Stimulated activated CD4-positive, alpha-beta T cell treated with anti-CD3 and anti-CD28 coated beads, TNF-alpha, amount 100 ng/mL, for 1 hour (primary cell): ENCODE results near the gene SLC8B1.
"Not testable (repeated sequence)": the region's sequence is repeated elsewhere in the genome, so short reads cannot be mapped to it uniquely, and the experiment has no call there.

Experiments used
- DNase-seq, 3 donors: peaks; one replicate each; pipeline ENCODE4 v3.0.0-alpha.2; 2020; ENCODE audit warnings: low read depth in 3 of 3, low spot score in 1 of 3

SLC8B1 gene

DNA sequence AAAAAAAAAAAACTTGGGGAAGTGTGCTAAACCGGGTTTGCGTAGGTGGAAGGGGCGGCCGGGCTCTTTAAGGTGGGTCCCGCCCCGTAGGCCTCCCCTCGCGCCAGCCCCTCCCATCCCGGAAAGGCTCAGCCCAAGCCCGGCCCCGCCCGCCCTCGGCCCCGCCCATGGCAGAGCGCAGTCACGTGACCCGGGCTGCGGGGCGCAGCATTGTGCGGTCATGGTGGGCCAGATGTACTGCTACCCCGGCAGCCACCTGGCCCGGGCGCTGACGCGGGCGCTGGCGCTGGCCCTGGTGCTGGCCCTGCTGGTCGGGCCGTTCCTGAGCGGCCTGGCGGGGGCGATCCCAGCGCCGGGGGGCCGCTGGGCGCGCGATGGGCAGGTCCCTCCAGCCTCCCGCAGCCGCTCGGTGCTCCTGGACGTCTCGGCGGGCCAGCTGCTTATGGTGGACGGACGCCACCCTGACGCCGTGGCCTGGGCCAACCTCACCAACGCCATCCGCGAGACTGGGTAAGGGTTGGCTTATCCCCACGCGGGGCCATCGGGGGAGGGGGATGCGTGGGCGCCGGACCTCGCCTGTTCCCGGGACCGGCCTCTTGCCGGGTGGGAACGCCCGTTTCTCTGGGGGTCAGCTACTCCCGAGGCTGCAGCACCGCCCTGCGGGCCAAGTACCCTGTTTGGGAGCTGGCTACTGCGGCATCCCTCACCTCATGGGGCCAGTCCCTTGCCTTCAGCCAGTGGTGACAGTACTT is 23.6 kb upstream of the SLC8B1 start, which contains the start of gene PLBD2:
TSS of gene PLBD2 (plus strand) at position 207 of the 752 bp plus-strand sequence. CDS start at position 221, 14 bp downstream.
- peak; percentile 88 to 92 (median 90) for DNase-seq

DNA sequence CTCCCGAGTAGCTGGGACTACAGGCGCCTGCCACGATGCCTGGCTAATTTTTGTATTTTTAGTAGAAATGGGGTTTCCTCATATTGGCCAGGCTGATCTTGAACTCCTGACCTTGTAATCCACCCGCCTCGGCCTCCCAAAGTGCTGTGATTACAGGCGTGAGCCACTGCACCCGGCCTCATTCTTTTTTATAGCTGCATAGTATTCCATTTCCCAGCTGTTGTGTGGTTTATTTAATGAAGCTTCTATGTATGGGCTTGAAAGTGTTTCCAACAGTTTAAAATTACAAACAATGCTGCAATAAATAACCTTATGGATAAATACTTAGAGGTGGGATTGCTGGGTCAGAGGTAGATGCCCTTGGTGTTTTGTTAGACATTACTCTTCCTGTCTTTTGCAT is 19.3 kb upstream of the SLC8B1 start:
- DNase-seq: not testable (repeated sequence)

DNA sequence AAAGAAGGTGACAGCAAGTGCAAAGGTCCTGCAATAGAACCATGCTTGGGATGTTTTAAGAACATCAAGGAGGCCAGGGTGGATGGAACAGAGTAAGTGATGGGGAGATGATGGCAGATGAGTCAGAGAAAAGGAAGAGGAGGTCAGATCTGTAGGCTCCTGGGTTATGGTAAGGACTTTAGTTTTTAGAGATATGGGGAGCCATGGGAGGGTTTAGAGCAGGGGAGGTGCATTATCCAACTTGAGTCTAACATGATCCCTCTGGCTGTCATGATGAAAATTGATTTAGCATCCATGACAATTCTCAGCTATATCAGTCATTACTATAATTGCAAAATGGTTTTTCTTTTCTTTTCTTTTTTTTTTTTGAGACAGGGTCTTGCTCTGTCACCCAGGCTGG is 16.2 kb upstream of the SLC8B1 start:
- no peak for DNase-seq

DNA sequence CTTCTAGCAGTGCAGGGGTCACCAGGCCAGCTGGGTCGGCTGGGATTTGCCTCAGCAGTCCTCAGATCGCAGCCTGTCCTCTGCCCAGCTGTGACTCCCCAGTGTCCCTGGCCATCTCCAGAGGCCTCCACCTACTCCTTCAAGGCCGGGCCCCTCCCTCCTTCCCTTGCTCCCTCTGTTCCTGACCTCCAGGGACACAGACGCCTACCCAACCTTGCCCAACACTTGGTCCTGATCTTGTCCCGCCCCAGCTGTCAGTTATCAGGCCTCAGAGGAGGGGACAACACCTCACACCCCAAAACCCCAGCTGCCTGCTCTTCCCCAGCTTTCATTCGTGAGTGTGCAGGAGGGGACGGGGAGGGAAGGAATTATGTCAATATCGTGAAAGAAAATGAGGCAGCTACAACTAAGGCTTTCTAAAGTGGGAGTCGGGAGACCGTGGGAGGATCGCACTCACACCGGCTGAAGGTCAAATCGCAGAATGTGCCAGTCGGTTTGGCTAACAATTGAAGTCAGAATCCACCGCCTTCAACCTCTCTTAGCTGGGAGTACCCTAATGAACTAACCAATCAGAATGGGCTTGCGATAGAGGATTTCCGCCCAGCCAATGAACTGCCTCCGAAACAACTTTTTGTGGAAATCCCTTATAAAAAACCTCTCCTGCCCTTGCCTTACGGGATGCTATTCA is 14.1 kb upstream of the SLC8B1 start:
- DNase-seq: no peak

DNA sequence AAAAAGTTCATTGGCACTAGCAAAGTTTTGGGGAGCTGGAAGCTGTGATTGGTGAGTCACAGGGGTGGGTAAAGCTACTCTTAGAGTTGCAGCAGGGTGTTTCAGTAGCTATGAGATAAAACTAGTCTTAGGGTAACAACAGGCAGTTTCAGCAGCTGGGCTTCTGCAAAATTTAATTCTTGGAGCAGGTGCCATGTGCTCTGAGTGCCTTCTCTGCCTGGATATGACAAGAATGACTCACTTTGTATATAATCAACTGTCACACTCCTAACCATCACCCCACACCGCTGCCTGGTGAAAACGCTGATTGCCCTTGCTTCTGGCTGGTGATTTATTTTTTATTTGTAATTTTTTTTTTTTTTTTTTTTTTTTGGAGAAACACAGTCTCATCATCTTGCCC is 13.0 kb upstream of the SLC8B1 start:
- DNase-seq: no peak

DNA sequence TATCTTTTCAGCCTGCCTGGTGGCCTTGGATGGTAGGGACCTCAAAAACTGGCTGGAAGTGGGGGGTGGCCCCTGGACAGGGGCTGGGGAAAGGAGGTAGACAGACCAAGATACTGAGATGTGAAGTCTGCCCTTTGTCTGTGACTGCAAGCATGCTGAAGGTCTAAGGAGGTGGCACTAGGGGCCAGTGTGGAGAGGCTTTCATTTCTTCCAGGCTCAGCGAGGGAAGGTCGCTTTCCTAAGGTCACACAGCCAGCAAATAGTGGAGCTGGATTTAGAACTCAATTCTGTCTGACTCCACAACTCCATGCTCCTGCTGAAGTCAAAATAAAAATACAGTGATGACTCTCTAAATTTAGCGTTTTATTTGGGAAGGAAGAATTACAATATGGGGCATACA is 12.2 kb upstream of the SLC8B1 start:
- no peak for DNase-seq

DNA sequence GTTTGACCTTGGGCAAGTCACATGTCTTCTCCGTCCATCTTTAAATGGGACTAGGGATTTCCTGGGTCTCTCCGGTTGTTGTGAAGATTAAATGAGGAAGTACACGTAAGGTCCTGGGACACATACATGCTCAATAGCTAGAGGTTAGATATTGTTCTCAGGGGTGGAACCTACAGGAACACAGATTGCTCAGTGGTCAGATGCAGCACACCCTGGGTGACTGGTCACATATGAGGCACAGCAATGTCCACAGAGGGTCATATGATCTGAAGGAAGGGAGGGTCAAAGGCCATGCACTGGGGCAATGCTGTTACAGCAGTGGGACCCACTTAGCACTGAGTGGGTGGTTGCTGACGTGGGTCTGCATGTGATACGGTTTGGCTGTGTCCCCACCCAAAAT is 11.4 kb upstream of the SLC8B1 start:
- DNase-seq: no peak

DNA sequence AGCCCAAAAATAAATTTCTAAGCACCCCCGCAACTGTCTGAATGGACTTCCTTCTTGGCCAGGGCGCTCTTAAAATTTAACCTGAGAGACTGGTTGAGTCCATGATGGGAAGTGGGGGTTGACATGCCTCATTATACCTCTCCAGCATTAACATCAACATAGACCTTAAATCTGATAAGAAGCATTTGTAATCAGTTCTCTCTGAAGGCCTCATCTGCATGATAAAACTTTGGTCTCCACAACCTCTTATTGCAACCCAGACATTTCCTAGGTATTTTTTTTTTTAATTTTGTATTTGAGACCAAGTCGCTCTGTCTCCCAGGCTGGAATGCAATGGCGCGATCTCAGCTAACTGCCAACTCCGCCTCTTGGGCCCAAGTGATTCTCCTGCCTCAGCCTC is 10.4 kb upstream of the SLC8B1 start:
- DNase-seq: no peak

DNA sequence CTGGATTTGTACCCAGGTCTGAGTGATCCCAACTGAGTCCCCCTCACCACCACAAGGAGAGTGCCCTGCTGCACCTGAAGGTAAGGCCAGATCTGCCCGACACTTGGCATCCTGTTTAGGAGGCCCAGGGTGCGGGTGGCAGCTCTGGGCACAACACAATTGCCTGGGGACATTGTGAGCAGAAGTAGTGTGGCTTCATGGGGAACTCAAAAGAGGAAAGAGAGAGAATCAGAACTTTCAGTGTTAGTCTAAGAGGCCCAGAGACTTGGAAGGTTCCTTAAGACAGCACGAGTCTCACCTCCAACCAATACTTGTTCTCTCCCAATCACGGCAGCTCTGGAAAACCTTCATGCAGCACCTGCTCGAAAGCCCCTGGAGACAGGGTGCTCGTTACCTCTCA is 6.6 kb upstream of the SLC8B1 start:
- DNase-seq: no peak

DNA sequence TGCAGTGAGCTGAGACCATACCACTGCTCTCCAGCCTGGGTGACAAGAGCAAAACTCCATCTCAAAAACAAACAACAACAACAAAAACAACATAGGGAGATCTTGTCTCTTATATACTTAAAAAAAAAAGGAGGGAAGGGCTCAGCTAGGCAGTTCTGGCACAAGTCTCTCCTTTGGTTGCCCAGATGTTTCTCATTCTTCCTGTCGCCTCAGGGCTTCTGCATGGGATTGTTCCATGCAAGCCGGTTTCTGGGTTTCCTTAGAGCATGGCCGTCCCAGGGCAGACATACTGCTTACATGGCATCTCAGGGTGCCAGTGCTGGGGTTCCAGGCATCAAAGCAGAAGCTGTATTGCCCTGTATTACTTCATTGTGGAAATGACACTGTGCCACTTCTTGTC is 5.2 kb upstream of the SLC8B1 start:
- DNase-seq: no peak

DNA sequence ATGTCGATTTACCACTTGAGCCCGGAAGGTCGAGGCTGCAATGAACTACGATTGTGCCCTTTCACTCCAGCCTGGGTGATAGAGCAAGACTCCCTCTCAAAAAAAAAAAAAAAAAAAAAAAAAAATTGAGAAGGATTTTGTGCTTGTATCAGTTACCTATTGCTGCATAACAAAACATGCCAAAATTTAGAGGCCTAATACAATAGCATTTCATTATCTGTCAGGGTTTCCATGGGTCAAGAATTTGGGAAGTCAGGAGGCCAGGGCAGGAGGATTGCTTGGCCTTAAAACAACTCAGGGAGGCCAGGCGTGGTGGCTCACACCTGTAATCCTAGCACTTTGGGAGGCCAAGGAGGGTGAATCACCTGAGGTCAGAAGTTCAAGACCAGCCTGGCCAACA is 4.6 kb upstream of the SLC8B1 start:
- no peak for DNase-seq

DNA sequence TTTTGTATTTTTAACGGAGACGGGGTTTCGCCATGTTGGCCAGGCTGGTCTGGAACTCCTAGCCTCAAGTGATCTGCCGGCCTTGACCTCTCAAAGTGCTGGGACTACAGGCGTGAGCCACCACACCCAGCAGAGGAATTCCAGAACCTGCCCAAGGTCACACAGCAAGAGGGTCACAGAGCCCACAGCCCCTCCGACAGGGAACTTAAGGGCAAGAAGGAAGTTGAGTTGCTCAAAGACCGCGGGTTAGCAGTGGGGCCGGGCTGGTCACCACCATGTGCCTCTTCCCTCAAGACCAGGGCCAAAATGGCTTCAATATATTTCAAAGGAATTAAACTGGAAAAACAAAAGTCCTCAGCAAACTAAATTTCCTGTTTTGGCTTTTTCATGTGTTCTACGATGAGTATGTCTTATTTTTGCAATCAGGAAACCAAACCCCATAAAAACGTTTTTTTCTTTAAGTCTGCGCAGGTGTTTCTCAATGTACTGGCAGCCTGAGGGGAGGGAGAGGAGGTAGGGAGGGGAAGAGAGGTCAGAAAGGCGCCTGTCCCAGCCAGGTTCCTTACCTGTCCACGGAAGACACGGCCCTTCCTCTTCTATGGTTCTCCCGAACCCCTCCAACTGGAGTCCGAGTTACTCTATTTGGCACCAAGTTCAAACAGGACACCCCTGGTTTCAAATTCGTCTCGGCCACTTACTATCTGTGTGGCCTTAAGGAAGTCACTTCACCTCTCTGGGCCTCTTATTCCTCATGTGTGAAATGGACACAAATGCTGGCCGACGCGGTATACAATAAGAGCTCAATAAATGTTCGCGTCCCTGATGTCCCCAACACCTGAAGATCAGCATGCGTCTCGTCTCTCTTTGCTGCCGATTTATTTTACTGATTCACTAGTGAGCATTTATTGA is 778 bp downstream of the SLC8B1 start:
- no peak for DNase-seq

DNA sequence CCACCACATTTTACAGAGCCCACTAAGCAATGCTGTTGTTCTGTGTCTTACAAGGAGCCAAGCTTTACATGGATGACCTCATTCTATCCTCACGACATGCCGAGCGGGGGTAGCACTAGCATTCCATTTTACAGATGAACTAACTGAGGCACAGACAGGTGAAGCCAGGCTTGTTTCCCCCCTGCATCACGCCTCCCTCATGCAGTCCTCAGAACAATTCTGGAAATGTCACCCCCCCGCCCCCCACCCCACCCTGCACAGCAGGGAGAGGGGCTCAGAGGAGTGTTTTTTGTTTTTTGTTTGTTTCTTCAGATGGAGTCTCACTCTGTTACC is 1.5 kb downstream of the SLC8B1 start:
- no peak for DNase-seq

DNA sequence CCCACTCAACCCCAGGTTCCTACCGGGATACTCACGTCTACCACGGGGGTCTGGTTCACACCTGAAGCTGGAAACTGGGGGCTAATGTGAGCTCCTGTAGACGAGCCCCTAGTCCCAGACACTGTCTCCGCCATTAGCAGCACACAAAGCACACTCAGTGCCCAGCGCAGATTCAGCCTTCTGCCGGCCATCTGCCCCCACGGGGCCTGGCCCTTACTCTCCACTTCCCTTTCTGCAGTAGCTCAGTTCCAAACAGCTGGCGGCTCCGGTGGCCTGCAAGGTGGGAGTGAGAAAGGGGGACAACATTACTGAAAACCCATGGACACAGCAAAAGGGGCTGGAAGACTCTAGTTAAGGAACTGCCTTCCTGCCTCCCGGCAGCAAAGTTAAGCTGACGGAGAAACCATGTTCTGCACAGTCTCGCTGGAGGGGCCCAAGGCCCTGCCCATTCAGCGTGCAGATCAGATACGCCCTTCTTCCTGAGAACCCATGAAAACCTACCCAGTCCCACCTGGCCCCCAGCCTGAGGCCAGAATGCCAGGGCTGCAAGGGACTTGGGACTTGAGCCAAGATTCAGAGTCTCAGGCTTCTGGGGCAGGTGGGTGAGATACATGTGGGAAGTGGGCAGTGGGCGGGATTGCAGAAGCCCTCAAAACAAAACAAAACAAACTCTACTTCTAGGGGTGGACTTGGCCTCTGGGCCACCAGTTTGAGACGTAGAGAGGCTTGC is 2.1 kb downstream of the SLC8B1 start:
- no peak for DNase-seq

DNA sequence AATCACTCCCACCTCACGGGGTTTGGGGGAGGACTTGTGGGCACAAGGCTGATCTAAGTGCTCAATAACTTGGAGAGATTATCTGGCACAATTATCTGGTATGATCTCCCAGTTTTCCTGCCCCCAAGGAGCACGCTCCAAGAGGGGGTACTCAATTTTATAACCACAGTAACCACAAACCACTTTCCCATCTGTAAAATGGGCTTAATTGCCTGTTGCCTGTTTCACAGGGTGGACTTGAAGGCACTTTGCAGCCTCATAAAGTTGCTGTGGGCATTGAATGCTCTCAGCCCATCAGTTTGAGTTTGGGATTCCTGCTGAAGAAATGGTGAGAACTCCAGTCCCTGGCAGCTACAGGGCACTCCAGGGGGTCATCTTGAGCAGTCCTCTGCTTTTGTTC is 4.4 kb downstream of the SLC8B1 start:
- no peak for DNase-seq

DNA sequence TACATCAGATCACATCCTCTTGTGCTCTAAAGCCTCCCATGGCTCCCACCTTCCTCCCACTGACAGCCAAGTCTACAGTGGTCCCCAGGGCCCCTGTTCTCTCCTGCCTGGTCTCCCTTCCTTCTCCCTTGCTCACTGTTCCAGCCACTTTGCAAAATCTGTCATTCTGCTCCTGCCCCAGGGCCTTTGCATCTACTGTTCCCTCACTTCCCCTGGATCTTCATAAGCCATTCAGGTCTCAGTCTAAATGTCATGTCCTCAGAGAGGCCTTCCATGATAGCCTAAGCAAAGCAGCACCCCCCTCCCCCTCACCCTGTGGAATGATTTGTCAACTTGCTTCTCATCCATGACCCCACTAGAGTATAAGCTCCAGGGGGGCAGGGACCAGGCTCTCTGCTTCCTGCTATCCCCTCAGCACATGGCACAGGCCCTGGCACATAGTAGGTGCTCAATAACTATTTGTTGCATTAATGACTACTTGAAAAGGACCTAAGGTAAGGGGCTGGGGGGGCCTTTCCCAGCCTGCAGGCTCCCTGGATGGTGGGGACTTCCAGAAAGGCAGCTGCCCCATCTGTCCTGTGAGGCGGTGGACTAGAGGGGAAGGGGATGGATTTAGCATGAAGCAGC is 5.0 kb downstream of the SLC8B1 start:
- no peak for DNase-seq

DNA sequence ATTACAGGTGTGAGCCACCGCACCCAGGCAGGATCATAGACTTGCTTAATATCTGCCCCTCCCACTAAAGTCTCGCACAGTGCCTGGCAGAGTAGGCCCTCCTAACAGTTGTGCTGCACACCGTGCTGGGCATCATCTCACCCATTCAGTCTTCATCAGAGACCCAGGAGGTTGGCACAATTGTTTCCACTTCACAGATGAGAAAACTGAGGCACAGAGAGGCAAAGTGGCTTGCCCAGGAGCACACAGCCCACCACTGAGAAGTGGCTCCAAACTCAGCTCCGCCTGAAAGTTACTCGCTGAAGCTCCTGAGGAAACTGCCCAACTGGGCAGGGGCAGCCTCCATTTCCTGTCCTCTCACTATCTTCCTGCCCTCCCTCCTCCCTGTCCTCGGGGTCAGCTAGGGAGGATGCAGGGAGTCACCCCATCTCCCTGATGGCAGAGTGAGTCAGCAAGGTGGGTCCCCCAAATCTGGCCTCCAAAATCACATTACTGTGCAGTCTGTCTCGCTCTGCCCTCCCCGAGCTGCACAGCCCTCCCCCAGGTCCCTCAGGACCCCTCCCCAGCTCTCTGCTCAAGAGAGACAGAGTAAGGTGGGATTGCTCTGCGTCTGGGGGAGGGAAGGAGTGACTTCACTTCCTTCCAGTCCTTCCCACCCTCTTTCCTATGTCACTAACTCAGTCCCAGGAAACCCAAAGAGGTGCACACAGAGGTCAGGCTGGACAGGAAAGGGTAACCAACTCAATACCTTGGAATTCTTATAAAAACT is 5.7 kb downstream of the SLC8B1 start:
- DNase-seq: no peak

DNA sequence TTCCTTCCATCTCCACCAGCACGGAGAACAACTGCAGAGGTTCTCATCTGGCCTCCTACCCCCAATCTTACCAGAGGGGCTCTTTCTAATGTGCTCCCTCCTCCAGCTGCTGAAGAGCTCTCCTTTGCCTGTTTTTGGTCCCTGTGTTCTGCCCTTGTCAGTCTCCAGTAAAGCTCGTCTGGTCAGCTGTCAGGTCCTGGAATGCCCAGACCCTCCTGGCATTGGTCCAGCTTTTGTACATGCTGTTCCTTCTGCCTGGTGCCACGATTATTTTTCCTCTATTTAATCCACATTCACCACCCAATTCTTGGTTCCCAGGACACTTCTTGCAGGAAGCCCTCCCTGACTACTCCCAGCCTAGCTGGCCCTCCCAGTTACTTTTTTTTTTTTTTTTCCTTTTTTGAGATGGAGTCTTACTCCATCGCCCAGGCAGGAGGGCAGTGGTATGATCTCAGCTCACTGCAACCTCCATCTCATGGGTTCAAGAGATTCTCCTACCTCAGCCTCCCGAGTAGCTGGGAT is 6.5 kb downstream of the SLC8B1 start:
- DNase-seq: no peak

DNA sequence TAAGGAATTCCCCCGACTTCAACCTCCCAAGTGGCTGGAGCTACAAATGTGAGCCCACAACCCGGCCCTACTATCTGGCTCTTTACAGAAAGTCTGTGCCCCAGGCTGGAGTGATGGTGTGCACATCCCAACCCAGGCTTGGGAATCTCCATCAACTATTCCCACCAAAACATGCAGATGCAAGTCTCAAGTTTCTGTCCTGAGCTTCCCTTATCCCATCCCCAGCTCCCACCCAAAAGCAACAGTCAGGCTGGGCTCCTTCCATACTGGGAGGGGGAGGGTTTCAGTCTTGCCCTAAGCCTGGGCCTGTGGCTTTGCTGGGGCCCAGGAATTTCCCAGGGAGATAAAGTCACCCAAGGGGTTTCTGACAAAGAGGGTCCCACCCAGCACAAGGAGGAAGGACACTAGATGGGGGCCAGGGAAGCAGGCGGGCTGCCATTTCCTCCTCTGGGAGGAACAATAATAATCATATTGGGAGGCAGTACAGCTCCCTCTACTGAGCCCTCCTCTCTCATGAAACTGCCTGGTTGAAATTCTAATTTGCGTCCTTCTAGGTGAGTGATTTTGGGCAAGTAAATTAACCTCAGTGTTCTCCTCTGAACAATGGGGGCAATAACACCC is 8.0 kb downstream of the SLC8B1 start:
- DNase-seq: no peak
